Right cardiac atrium (tissue), 5 donors: ENCODE results near the gene MACROD1. TPM values are rescaled to one million over a fixed set of nuclear protein-coding genes. Genes with fewer than 3 reads are reported as not detected.
A peak's percentile ranks its signal among the peaks of the same experiment; 100 is the strongest.

ENCODE experiments used
- ATAC-seq, 2 donors: fragments of 200-7000 bp; cut with Tn5 transposase; one replicate each; pipeline versions ENCODE4 v1.8.0 to v1.9.1; 2020; ENCODE audit warnings: moderate library complexity in 2 of 2, mild to moderate bottlenecking in 1 of 2
- DNase-seq, 3 donors: peaks; one replicate each; pipeline ENCODE4 v3.0.0-alpha.2; 2020
- H3K27ac ChIP-seq: one replicate; pipeline ENCODE4 v1.5.1; 2013; ENCODE audit warnings: mild to moderate bottlenecking, low read length, control low read depth, moderate library complexity
- H3K27me3 ChIP-seq: one replicate; pipeline ENCODE4 v1.6.1; 2013; ENCODE audit not compliant: control insufficient read depth, insufficient read depth
- H3K4me1 ChIP-seq: one replicate; pipeline ENCODE4 v1.6.1; 2013; ENCODE audit warnings: low read length; ENCODE audit not compliant: control insufficient read depth, insufficient read depth
- H3K4me3 ChIP-seq: one replicate; pipeline ENCODE4 v1.5.1; 2013; ENCODE audit warnings: low read length, control low read depth
- H3K9me3 ChIP-seq: one replicate; pipeline ENCODE4 v1.6.1; 2013; ENCODE audit warnings: low read length; ENCODE audit not compliant: control insufficient read depth
- WGBS: extraction: QIAGEN DNeasy Blood & Tissue Kit; methylation state at CpG from one replicate; pipeline ENCODE4 v1.1.7; 2013; 5-methylcytosine and 5-hydroxymethylcytosine counted together
- intact Hi-C, 4 donors: fragments of 100-400 bp; cut with DNase I; formaldehyde crosslinking; loops; one replicate each; pipeline versions ENCODE4 v1.11.0 to v1.14.0; 2022 to 2023
- polyA plus RNA-seq: library from polyadenylated mRNA; stranded (reverse); fragments of 200-250 nt; gene quantifications from one replicate; pipeline ENCODE4 v1.2.3, GENCODE V29; 2013
- total RNA-seq, 4 donors: library from RNA; stranded (reverse); fragmentation: NEBNext Ultra II Directional; extraction: Animal tissue kit (Norgen Biotek cat#: 25700); gene quantifications; one replicate each; pipeline ENCODE4 v1.2.1, GENCODE V29; 2021
- donor health status: healthy with polysubstance abuse.
- donor health status: DM: no; HTN: yes; CAD: no.
- donor health status: DM: no; HTN: no; CAD: no.
- donor health status: DM: no; HTN: yes; CAD: no; lungs with severe emphysema.
- donor health status: DM: yes; HTN: yes; CAD: no.

MACROD1 gene
- total and polyA plus RNA-seq, 5 donors: 40.4 to 63.8 (median 60.2) TPM

DNA sequence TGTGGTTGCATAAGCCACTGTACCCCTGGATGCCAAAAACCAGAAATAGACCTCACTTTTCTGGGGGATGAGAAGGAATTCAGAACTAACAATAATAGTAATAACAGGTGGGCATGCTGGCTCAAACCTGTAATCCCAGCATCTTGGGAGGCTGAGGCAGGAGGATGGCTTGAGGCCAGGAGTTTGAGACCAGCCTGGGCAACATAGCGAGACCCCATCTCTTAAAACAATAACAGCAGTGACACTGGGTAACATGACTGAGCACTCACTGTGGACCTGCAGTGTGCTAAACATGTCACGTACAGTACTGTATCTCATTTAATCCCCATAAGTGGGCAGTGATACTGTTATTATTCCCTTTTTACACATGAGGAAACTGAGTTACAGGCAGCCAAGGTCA is 120.2 kb downstream of the MACROD1 start:
- H3K4me1 ChIP-seq: no peaks in the 10 kb centered on the region
- 92% methylated on average over 2 of the region's 2 CpGs for WGBS
- no peak overlapping the region for H3K4me3 ChIP-seq
- no peak overlapping the region for H3K27ac ChIP-seq
- DNase-seq: no peak
- H3K9me3 ChIP-seq: no peaks in the 10 kb centered on the region
- no peak for ATAC-seq
- intact Hi-C loops: no loop called here
- no peaks in the 10 kb centered on the region for H3K27me3 ChIP-seq

DNA sequence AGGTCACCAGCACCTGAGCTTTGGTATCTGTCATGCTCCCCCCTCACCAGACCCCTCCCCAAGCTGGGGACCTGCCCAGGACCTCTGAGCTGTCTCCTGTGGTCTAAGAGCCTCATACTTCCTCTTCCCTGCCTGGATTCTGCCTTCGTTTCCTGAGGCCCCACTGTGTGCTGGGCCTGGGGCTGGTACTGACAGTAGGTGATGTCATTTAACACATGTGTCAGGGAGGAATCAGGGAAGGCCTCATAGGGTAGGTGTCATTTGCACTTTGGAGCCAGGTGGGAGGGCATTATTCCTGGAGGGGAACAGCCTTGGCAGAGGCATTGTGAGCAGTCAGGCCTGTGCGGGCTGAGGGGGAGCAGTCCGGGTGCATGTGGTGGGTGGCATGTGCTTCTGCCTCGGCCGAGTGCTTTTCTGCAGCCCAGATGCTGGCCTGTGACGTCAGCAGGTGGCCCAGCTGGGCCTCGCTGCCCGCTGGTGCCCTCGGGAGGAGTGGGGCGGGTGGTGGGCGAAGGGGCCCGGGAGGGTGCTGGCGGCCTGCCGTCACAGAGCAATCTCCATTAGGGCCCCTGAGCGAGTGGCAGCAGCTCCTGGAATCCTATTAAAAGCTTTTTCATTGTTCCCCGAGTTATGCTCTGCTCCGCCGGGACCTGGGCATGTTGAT is 121.1 kb downstream of the MACROD1 start:
- 74% methylated on average over 18 of the region's 18 CpGs for WGBS
- Histone ChIP-seq H3K27me3 (no peaks in the 10 kb centered on the region), H3K4me3 (no peak overlapping the region), H3K4me1 (no peaks in the 10 kb centered on the region), H3K9me3 (no peaks in the 10 kb centered on the region), H3K27ac (no peak overlapping the region)
- no peak for ATAC-seq
- intact Hi-C loops: no loop called here
- DNase-seq: no peak

DNA sequence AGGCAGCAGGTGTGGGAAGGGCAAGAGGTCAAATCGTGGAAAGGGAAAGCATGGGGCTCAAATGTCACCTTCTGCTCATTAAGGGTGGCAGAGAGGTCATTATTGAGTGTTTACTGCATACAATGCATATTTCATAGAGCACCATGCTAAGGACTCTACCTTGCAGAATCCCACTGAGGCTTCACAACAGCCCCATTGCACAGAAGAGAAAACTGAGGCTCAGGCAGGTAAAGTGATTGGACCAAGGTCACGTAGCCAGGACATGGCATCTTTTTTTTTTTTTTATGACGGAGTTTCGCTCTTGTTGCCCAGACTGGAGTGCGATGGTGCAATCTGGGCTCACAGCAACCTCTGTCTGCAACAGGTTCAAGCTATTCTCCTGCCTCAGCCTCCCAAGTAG is 122.4 kb downstream of the MACROD1 start:
- no peaks in the 10 kb centered on the region for H3K4me1 ChIP-seq
- H3K4me3 ChIP-seq: no peak overlapping the region
- H3K27me3 ChIP-seq: no peaks in the 10 kb centered on the region
- DNase-seq (no peak), ATAC-seq (no peak)
- H3K9me3 ChIP-seq: no peaks in the 10 kb centered on the region
- WGBS: 87% methylated on average over 5 of the region's 5 CpGs
- H3K27ac ChIP-seq: no peak overlapping the region
- intact Hi-C loops: no loop called here

DNA sequence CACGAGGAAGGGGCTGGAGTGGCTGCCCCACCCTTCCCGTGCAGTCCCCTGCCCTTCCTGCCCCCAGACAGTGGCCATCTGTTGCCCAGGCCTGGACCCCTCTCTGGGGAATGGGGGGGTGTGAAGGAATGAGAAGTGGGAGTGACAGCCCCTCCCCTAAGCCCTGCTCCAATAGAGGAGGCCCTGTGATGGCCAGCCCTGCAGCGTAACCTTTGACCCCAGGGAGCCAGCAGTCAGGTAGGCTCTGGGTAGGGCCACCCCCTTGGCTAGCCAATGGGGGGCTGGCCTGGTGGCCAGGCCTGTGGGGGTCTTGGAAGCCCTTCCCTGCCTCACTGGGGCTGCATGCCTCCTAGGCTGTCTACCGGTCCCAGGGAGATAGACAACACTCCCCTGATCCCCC is 123.6 kb downstream of the MACROD1 start:
- intact Hi-C loops: no loop called here
- 74% methylated on average over 4 of the region's 4 CpGs for WGBS

DNA sequence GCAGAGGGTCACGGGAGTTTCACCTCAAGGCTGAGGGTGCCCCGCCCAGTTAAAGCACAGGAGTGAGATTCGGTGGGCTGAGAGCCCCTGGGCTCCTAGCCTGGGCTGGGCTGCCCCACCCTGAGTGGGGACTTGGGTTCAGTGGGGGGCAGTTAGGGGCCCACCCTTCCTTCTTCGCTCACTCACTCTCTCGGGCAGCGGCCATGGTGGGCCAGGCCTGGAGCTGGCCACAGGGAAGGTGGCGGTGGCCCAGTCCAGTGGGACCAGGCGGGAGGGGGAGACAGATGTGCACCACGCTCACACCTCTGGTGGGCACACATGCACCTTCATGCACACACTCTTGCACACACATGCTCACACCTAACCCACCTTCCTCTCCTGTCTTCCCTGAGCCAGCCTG is 124.1 kb downstream of the MACROD1 start:
- Histone ChIP-seq H3K27me3 (no peaks in the 10 kb centered on the region), H3K9me3 (no peaks in the 10 kb centered on the region), H3K4me1 (no peaks in the 10 kb centered on the region), H3K4me3 (no peak overlapping the region), H3K27ac (no peak overlapping the region)
- 94% methylated on average over 9 of the region's 9 CpGs for WGBS
- intact Hi-C loops: no loop called here
- DNase-seq: no peak
- ATAC-seq: no peak

More for the DNA sequence above, 123.6 kb downstream of the MACROD1 start:
- Histone ChIP-seq H3K4me3 (no peak overlapping the region), H3K27ac (no peak overlapping the region), H3K9me3 (no peaks in the 10 kb centered on the region), H3K27me3 (no peaks in the 10 kb centered on the region), H3K4me1 (no peaks in the 10 kb centered on the region)
- ATAC-seq (no peak), DNase-seq (no peak)

DNA sequence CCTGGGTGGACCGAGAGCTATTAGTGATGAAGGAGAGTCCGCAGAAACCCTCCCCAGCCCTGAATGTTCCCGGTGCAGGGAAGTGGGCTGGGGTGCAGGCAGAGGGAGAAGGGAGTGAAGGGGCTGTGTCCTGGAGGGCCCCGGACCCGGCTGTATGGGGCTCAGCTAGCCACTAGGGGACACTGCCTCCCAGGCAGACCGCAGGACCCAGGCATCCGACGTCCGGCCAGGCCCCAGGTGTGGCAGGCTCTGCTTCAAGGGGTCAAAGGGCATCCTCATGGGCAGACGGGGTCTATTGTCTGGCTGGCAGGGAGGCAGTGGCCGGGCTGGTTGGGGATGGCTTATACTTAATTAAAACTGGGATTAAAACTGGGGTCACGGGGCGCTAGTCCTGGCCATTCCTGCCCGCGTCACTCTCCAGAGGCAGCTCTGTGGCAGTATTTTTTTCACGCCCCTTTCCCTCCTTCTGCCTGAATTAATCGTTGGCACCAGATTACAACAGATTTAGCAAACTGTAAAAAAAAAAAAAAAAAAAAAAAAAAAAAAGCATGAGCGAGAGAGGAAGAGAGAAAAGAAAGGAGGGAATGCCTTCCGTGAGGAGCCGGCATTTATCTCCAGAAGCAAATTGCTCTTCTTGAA is 125.1 kb downstream of the MACROD1 start:
- H3K4me3 ChIP-seq: no peak overlapping the region
- 63% methylated on average over 20 of the region's 20 CpGs for WGBS
- intact Hi-C loops: no loop called here
- H3K4me1 ChIP-seq: no peaks in the 10 kb centered on the region
- no peaks in the 10 kb centered on the region for H3K27me3 ChIP-seq
- H3K27ac ChIP-seq: no peak overlapping the region
- peak in 1 of 2 donors; percentile 16 for ATAC-seq
- H3K9me3 ChIP-seq: no peaks in the 10 kb centered on the region
- no peak for DNase-seq

DNA sequence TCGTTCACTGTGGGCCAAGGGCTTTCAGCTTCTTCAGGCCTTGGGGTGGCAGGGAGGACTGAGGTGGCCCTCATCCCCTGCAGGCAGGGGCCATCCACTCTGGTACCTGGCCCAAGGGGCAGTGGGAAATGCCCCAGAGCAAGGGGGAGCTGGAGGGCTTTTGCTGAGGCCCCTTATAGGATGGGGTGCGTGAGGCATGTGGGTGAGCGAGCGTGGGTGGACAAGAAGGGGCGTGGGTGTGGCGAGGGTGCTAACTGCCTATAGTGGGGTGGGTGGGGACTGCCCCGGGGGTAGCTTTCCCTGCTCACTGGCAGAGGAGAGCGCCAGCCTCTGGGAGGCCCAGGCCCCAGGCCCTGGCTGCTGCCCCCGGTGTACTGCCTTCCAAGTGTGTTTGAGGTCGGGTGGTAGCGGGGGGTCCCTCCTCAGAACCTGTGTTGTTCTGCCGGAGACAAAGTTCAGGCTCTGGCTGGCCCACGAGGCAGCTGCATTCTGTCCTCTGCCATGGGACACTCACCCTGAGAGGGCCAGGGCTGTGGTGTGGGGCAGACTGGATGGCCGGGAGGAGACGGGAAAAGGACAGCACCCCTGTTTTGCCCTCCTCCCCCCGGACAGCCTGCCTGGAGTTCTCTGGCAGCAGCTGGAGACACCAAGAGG is 126.8 kb downstream of the MACROD1 start:
- Histone ChIP-seq H3K9me3 (no peaks in the 10 kb centered on the region), H3K27me3 (no peaks in the 10 kb centered on the region), H3K4me1 (no peaks in the 10 kb centered on the region), H3K27ac (no peak overlapping the region), H3K4me3 (no peak overlapping the region)
- intact Hi-C loops: no loop called here
- ATAC-seq (no peak), DNase-seq (no peak)
- WGBS: 83% methylated on average over 16 of the region's 16 CpGs

DNA sequence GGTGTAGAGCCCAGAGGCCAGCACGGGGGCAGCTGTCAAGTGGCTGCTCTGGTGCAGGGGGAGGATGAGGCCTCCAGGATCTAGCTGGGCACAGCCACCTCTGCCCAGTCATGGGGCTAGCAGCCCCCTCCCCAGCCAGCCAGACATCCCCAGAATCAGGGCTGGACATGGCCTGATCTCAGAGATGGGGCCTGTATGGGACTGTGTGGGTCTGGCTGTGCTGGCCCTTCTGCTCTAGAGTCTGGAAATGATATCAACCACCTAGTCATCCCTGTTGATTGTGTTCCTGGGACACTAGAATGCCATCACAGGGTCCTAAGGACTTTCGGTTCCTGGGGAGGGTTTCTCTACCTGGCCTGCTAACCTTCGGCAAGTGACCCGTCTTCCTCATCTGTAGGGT is 127.4 kb downstream of the MACROD1 start:
- no peak overlapping the region for H3K27ac ChIP-seq
- no peak for DNase-seq
- no peak overlapping the region for H3K4me3 ChIP-seq
- 94% methylated on average over 4 of the region's 4 CpGs for WGBS
- H3K4me1 ChIP-seq: no peaks in the 10 kb centered on the region
- intact Hi-C loops: no loop called here
- ATAC-seq: no peak
- no peaks in the 10 kb centered on the region for H3K27me3 ChIP-seq
- no peaks in the 10 kb centered on the region for H3K9me3 ChIP-seq

DNA sequence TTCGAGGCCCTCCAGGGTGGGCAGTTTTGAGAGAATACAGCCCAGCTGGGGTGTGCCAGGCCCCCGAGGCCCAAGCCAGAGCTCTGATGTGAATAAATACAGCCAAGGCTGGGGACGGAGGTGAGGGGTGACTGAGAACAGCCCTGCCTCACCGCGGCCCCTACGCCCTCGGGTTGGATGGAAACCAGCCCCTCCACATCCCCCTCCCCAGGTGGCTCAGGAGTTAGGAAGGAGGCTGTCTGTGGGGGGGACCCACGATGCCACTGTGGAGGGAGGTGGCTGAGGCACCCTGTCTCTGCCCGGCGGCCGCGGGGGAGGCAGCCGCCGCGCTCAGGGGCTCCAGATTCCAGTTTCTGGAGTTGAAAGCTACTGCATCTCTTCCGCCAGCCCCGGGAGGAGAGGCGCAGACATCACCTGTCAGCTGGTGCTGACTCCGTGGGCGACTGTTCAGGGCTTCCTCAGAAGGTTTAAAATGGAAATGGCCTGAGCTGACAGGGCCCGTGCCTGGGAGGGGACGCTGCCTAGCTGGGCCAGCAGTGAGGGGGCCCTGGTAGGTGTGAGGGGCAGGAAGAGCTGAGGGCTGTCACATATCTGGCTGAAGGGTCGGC is 128.8 kb downstream of the MACROD1 start:
- Histone ChIP-seq H3K4me1 (no peaks in the 10 kb centered on the region), H3K27ac (no peak overlapping the region), H3K27me3 (no peaks in the 10 kb centered on the region), H3K4me3 (peak overlapping the region; percentile 68), H3K9me3 (no peaks in the 10 kb centered on the region)
- ATAC-seq (peak in 1 of 2 donors; percentile 4), DNase-seq (no peak)
- WGBS: 33% methylated on average over 23 of the region's 23 CpGs
- intact Hi-C loops: no loop called here

DNA sequence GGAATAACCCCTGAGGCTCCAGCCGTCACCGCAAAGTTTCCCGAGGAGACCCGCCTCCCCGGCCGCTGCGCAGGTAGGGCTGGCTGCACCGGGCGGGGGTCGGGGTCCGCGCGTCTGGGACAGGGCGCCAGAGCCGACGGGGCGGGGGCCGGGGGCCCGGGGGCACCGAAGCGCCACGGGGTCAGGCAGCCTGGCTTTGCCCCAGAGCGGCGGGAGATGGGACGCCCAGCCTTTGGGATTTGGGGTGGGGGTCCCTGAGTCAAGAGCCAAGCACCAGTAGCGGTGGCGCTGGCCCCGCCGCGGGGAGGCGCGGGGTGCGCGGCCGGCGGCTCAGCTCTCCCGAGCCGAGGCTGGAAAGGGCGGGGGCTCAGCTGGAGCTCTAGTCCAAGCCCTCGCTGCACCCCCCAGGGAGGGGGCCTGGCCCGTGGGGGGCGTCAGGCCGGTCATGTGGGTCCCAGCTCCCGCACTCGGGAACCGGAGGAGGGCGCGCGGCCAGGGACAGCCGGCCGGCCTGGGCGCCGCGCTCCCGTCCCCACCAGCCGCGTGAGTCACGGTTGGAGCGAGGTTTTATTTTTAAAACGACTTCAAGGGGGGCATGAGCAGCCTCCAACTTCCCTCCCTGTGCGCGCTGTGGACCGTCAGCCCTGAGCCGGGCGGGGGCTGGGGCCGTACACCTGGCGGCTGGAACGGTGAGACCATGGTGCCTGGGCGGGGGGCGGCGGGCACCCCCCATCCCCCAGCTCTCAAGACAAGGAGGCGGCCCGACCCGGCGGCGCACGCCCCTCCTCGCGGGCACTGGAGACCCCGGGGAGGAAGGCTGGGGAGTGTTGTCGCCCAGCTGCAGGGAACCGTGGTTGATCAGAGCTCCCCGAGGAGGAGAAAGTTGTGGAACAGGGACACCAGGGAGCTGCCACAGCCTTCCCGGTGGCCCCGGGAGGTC is 129.6 kb downstream of the MACROD1 start:
- Histone ChIP-seq H3K27ac (no peak overlapping the region), H3K4me3 (peak overlapping the region; percentile 68), H3K4me1 (no peaks in the 10 kb centered on the region), H3K27me3 (no peaks in the 10 kb centered on the region), H3K9me3 (no peaks in the 10 kb centered on the region)
- intact Hi-C loops: no loop called here
- 2% methylated on average over 85 of the region's 85 CpGs for WGBS
- peak; percentile 60 to 68 for ATAC-seq
- DNase-seq: peak; percentile 43 to 81 (median 75)
